HepG2 (cell line): ENCODE results near the gene PHTF2.

ENCODE experiments used
- CTCF ChIP-seq: sonication (generic); formaldehyde crosslinking; IDR thresholded peaks from 2 replicates; pipeline ENCODE4 v1.5.0; 2020; ENCODE audit warnings: mild to moderate bottlenecking, missing genetic modification reagents, moderate library complexity
- KLF13 ChIP-seq: sonication (generic); formaldehyde crosslinking; IDR thresholded peaks from 2 replicates; pipeline ENCODE4 v1.4.0; 2020; ENCODE audit warnings: mild to moderate bottlenecking, missing genetic modification reagents
- ZFP36 ChIP-seq: fragments of 150-350 bp; IDR thresholded peaks from 2 replicates; pipeline ENCODE4 v1.6.1; 2018; ENCODE audit warnings: borderline replicate concordance, low read length, low read depth; ENCODE audit not compliant: partially characterized antibody
- ZIK1 ChIP-seq: sonication (generic); formaldehyde crosslinking; IDR thresholded peaks from 2 replicates; pipeline ENCODE4 v1.5.0; 2020; ENCODE audit warnings: mild to moderate bottlenecking, low read depth, missing genetic modification reagents, borderline replicate concordance

GRCh38 chr7:77796960-77797359 lies 1.6 kb upstream of the PHTF2 start:
- TF ChIP-seq ZIK1 (CRISPR knock-in tag) (no peak), ZFP36 (no peak), CTCF (no peak), KLF13 (no peak)
